Neutrophil (primary cell): ENCODE measurements around the gene CST6.
"Not testable (repeated sequence)": the region's sequence is repeated elsewhere in the genome, so short reads cannot be mapped to it uniquely, and the experiment has no call there.

Source experiments
- H3K27ac ChIP-seq: fragments of 200-600 bp; sonication (generic); 2 replicates; pipeline ENCODE4 v1.5.1; 2016; ENCODE audit warnings: mild to moderate bottlenecking, moderate library complexity
- H3K27me3 ChIP-seq: fragments of 200-600 bp; sonication (generic); 2 replicates; pipeline ENCODE4 v1.6.0; 2016; ENCODE audit warnings: mild to moderate bottlenecking
- H3K36me3 ChIP-seq: fragments of 200-600 bp; sonication (generic); 2 replicates; pipeline ENCODE4 v1.5.1; 2017
- H3K4me1 ChIP-seq, 2 experiments: fragments of 200-600 bp in 1 of 2; sonication (generic) in 1 of 2; 1 replicate in 1 of 2; 2 replicates in 1 of 2; pipeline versions ENCODE4 v1.5.1 to v1.6.1; 2013 to 2016; ENCODE audit warnings: low read depth in 1 of 2, low read length in 1 of 2, mild to moderate bottlenecking in 1 of 2, moderate library complexity in 1 of 2; ENCODE audit not compliant: control insufficient read depth in 1 of 2, insufficient read depth in 1 of 2
- H3K4me3 ChIP-seq, 2 experiments: fragments of 200-600 bp in 1 of 2; sonication (generic) in 1 of 2; 1 replicate in 1 of 2; 2 replicates in 1 of 2; pipeline ENCODE4 v1.5.1; 2013 to 2016; ENCODE audit warnings: low read depth in 1 of 2, low read length in 1 of 2, mild to moderate bottlenecking in 1 of 2, moderate library complexity in 1 of 2
- H3K9me3 ChIP-seq: fragments of 200-600 bp; sonication (generic); 2 replicates; pipeline ENCODE4 v1.5.1; 2016
- CTCF ChIP-seq: fragments of 200-600 bp; sonication (generic); IDR thresholded peaks from 2 replicates; pipeline ENCODE4 v1.5.1; 2016; ENCODE audit warnings: antibody characterized with exemption

CST6 gene

DNA sequence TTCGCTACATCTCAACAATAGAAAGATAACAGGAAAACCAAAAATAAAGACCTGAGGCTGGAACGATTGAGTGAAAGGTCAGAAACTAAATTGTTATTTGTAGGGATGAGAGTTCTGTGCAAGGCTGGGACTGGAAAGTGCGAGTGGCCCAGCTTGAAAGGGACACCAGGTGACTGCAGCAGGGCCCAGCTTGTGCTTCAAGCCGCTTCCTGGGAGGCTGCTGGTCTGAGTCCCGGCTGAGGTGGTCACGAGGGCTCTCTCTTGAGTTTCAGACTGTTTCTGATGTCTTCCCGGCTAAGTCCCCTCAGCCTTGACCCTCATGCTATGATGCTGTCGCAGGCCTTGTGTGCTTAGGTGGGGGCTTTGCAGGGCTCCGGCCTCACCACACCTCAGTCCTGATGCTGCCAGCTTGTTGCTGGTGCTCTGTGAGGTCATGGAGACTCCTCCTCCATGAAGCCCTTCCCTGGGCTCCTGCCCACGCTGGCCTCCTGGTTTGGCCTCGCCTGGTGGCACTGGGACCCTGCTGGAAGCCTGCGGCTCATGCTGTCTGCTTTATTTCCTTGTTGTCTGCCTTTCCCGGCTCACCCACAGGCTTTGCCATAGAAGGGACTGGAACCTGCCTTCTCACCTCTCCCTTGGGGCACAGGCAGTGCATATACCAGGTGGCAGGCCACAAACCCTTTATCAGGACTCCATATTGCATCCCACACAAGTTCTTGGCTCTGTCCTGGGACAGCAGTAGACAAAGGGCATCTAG, 5.5 kb upstream of the CST6 start:
- Histone ChIP-seq H3K4me3 (no peak overlapping the region), H3K27ac (no peak overlapping the region), H3K27me3 (peaks cover 35% of the 10 kb centered on the region), H3K9me3 (no peaks in the 10 kb centered on the region), H3K36me3 (no peaks in the 10 kb centered on the region), H3K4me1 (peaks cover 12 to 15% of the 10 kb centered on the region in 2 experiments)
- no peak for TF ChIP-seq CTCF

DNA sequence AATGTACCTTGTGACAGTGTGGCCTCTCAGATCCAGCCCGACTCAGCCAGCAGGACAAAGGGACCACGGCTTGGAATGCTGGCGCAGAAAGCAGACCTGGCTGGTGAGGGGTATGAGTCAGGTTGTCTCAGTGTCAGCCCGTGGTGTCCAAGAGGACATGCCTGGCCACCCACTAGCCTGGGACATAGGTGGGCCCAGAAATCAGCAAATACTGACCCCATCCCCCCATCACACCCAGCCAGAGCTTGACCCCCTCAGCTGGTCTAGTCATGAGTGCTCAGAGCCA, 5.0 kb upstream of the CST6 start:
- TF ChIP-seq CTCF, result no peak
- Histone ChIP-seq H3K36me3 (no peaks in the 10 kb centered on the region), H3K9me3 (no peaks in the 10 kb centered on the region), H3K4me1 (peaks cover 10 to 11% of the 10 kb centered on the region in 2 experiments), H3K27me3 (peaks cover 40% of the 10 kb centered on the region), H3K4me3 (no peak overlapping the region), H3K27ac (no peak overlapping the region)

- H3K4me3 ChIP-seq, result no peak overlapping the region
- H3K27ac ChIP-seq, result no peak overlapping the region
- H3K27me3 ChIP-seq, result peaks cover 44% of the 10 kb centered on the region
- no peak for TF ChIP-seq CTCF
- H3K9me3 ChIP-seq, result no peaks in the 10 kb centered on the region
- H3K4me1 ChIP-seq, result peaks cover 9 to 13% of the 10 kb centered on the region in 2 experiments
- H3K36me3 ChIP-seq, result no peaks in the 10 kb centered on the region
Measured at GRCh38 chr11:66007201-66007634, 4.6 kb upstream of the CST6 start.

- TF ChIP-seq CTCF, result no peak
- no peak overlapping the region for H3K4me3 ChIP-seq
- peaks cover 4 to 12% of the 10 kb centered on the region in 2 experiments for H3K4me1 ChIP-seq
- no peak overlapping the region for H3K27ac ChIP-seq
- no peaks in the 10 kb centered on the region for H3K9me3 ChIP-seq
- H3K36me3 ChIP-seq, result no peaks in the 10 kb centered on the region
- peaks cover 52% of the 10 kb centered on the region for H3K27me3 ChIP-seq
Measured at GRCh38 chr11:66008095-66008467, 3.7 kb upstream of the CST6 start.

DNA sequence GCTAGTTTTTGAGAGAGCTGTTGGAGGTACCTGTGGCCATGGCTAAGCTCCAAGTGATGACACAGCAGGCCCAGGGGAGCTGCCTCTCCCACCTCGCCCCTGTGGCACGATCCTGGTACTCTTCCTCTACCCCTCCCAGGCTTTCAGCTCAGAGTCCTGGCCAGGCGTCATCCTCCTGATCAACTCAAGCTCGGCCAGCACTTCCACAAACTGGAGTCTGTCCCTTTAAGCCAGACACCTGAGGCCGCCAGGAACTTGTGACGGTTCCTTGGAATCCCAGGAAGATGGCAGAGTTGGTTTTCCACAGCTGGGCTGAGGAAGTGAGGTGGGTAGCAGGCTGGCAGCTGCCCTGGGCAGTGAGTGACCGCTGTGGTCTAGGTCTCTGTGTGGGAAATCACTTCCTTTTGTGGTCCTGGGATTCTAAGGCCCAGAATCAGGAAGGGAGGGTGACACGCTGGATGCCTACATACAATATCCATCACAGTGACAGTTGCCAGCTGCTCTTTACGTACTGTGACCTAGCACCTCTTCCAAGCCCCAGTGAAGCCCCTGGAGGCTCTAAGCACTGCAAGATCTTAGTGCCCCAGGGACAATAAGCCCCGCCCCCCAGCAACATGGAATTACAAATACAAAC, 3.2 kb upstream of the CST6 start:
- Histone ChIP-seq H3K4me1 (peaks cover 0 to 9% of the 10 kb centered on the region in 2 experiments), H3K27me3 (peaks cover 57% of the 10 kb centered on the region), H3K36me3 (no peaks in the 10 kb centered on the region), H3K4me3 (no peak overlapping the region), H3K27ac (no peak overlapping the region), H3K9me3 (no peaks in the 10 kb centered on the region)
- TF ChIP-seq CTCF, result no peak

DNA sequence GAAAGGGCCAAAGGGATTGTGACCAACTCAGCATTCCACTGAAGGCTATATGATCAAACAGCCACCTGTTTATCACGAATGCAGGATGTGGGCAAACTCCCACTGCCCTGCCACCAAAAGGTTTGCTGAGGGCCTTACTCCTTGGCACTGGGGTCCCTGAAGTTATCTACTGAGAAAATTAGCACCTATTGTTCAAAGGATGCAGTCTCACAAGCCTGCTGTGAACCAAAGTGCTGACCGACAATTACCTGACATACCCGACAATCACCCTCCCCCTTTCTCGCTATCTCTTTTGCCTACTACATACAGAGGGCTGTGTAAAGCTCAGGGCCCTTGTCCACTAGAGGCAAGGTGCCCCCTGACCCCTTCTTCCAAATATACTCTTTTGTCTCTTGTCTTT, 1.8 kb upstream of the CST6 start:
- not testable (repeated sequence) for H3K4me1 ChIP-seq, H3K4me3 ChIP-seq, H3K9me3 ChIP-seq, H3K36me3 ChIP-seq, H3K27ac ChIP-seq
- H3K27me3 ChIP-seq, result peaks cover 62% of the 10 kb centered on the region
